Stimulated activated CD4-positive, alpha-beta T cell treated with anti-CD3 and anti-CD28 coated beads, Interleukin-15, amount 100 ng/mL, for 48 hours (primary cell): ENCODE data around the gene ZNF407.

Experiments used
- DNase-seq, 2 donors: peaks; one replicate each; pipeline ENCODE4 v3.0.0-alpha.2; 2020; ENCODE audit warnings: low read depth in 2 of 2

The ZNF407 gene

GRCh38 chr18:75049455-75049789 lies 451.8 kb downstream of the ZNF407 start:
- no peak for DNase-seq

GRCh38 chr18:75051757-75052156 lies 454.1 kb downstream of the ZNF407 start:
- no peak for DNase-seq

DNA sequence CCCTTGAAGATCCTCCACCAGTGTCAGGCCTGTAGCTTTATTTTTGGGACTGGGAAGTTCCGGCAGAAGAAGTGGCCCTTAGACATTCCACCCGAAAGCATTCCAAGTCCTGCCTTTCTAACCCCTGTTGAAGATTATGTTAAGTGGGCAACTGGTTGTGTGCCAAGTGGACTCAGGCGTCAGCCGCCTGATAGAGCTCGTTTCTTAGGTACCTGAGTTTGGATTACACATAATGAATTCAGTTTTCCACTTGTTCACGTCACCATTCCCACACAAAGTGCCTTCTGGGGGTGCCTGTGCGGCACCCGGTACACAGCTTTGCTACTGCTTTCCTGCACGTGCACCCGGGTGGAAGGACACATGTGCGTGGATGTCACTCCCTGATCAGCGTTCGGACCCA lies 454.8 kb downstream of the ZNF407 start:
- no peak for DNase-seq

- no peak for DNase-seq
These were observed 455.5 kb downstream of the ZNF407 start for GRCh38 chr18:75053028-75053629.

- no peak for DNase-seq
These were observed 456.4 kb downstream of the ZNF407 start for GRCh38 chr18:75054046-75054445.

DNA sequence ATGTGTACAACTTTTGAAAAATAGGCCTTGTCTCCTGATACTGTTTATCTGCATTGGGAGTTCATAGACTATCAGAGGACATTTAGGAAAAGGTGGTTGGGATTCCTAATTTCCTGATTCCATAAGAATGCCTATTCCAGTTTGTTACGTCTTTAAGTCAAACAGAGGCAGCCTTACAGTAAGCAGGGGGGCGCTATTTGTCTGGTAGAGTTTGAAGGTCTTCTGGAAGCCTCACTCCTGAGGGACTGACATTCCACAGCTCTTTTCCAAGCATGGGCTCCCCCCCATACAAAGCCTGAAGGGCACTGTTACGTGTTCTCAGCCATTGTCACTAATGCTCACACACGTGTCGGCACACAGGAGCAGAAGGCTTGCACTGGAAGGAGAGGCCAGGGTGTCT lies 456.9 kb downstream of the ZNF407 start:
- DNase-seq = no peak

DNA sequence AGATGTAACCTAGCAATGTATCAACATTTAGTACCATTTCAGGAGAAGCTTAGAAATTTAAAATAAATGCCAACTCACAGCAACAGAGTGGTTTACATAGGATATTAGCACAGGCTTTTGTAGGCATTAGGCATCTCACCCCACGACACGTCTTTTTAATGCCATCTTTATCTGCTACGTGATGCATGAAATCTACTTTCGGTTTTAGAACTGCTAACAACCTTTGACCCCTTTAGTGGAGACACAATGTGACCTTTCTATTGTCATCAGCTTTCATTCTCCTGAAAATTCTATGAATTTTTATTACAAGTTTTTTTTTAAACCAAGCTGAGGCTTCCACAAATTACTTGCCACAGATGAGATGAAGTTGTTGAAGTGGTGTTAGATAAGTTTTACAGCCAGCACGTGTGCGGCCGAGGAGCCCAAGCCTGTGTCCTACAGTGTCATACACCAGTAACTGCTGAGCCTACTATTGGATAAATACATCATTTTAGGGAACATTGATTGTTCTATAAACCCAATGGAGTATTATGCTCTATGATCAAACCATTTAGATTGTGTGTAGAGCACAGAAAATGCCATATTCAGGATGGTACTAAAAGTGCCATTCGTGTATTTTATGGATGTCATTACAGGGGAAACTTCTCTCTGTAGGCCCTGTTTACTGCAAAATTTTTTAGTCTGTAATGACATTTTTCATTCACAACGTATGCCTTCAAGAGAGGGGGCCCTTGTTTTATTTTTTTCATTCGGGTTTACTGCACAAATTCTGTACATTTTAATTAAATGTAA lies 459.7 kb downstream of the ZNF407 start:
- DNase-seq = no peak

- DNase-seq = no peak
These were observed 462.5 kb downstream of the ZNF407 start for GRCh38 chr18:75060185-75060584.

- DNase-seq = no peak
These were observed 464.7 kb downstream of the ZNF407 start for GRCh38 chr18:75062297-75062886.

GRCh38 chr18:75063196-75063595 lies 465.5 kb downstream of the ZNF407 start:
- DNase-seq = no peak

GRCh38 chr18:75063615-75064512 lies 466.2 kb downstream of the ZNF407 start:
- DNase-seq = no peak

DNA sequence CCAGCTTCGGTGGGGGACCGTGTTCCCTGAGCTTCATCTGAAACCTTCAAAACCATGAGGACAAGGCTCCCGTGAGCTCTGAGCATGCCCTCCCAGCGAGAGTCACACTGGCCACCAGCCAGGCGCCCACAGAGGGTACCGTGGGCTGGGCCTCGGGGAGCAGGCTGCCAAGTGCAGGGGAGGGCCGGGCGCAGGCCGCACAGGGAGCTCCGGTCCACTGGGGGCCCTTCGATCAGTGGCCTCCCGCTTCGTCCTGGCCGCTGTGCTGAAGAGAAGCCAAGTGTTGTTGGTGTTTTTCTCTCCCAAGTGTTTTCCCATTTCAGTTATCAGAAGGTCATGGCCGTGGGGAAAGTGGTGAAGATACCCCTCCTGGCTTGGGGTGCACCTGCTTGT lies 466.8 kb downstream of the ZNF407 start:
- DNase-seq = no peak

GRCh38 chr18:75065251-75066000 lies 467.8 kb downstream of the ZNF407 start:
- no peak for DNase-seq

DNA sequence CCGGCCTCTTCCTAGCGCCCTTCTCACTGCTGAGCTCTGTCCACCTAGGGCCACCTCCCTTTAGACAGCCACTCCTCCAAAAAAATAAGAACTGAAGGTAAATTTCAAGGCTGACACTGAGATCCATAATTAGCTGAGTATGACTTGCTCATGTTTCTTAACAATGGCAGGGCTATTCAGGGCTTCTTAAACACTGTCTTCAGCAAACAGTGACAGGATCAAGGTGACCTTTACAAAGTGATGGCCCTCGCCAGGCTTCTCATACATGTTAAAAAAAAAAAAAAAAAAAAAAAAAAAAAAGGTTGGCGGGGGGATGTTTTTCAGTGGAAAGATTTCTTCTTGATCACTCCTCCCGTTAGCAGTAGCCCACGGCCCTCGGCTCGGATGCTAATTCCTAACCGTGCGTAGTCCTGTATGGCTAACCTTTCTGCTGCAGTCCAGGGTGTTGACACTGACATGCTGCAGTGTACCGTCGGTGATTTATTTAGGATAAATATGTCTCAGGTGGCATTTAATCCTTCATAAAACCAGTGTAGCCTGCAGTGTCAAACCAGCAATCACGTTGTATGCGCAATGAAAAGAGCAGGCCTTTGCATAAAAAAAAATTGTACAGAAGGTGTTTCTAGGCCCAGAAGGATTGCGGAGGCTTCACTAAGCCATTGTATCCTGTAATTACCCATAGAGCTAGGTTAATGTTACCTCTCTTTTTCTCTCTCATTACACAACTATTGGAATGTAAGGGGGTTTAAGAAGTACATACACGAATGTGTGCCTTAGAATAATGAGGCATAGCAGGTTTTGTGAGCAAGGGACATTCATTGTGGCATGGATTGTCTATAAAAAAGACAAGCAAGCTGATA lies 468.6 kb downstream of the ZNF407 start:
- DNase-seq = no peak

DNA sequence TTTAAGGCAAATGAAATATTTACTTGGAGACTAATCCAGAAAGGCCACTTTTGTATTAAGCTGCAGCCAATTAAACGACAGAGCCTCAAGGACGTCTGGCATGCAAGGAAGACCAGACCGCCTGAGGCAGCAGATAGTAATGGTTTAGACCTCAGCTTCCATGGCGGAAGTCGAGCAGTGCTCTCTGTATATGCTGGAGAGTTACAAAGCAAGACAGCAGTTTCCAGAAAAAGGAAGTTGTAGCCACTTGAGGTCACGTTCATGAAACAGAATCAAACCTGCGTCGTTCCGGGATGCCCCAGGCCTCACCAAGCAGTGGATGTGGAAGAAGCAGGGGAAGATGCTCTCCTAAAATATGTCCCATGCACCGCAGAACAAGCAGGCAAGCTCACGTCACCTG lies 469.3 kb downstream of the ZNF407 start:
- no peak for DNase-seq

DNA sequence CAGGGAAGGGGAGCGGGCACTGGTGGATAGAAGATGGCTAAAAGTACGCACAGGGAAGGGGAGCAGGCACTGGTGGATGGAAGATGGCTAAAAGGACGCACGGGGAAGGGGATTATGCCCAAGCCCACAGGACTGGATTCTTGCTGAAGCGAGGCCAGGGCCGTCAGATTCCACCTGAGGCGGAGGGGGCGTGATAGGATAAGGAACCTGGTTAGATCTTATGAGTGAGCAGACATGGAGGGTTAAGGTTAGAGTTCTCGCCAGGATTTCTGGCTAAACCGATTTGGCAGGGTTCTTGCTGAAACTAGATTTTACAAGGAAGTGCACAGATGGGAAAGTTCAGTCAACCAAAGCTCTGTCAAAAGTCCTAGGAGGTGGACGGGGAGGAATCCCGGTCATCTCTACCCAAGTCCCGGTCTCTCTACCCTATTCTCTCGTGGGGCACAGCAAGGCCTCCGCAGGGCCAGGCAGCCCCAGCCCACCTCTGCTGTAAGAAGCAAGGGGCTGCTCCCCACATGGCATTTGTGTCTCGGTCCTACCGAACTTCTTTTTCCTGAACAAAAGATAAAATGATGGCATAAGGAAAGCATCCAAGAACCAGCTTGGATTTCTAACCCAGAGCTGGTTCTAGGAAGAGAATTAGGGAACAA lies 470.5 kb downstream of the ZNF407 start:
- DNase-seq = no peak

DNA sequence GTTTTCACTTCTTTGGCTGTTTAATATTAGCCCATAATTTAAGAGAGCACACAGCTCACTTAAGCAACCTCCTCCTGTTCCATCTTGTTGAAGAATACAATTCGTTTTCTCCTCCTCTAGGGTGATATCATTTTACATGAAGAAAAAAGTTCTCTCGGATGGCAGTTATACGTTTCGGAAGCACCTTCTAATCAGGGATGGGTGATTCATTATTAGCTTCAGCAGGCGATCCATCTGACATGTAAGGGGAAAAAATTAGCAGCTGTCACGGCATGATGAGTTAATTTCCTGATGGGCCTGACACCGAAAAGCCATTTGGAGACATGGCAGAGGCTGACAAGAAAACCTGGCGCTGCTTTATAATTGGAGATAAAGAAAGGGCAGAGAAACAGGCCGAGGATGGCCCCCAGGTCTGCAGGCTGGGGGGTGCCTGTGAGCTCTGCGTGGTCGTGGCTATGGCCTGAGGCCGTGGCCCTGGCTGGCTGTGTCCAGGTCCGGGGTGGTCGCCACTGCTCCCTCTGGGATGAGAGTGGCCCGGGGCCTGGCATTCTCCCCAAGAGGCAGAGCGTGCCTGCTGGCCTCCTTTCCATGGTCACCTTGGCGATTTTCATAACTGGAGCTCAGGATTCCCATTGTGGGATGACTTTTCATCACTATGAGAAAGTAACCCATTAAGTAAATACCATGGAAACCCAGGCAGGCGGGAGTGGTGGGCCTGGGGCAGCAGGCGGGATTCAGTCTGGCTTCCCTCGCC lies 471.2 kb downstream of the ZNF407 start:
- DNase-seq = no peak

GRCh38 chr18:75070235-75070624 lies 472.6 kb downstream of the ZNF407 start:
- DNase-seq = no peak
